SH-SY5Y (cell line): ENCODE data around the gene RGS11.

Experiments
- GATA2 ChIP-seq: IDR thresholded peaks from 2 replicates; pipeline ENCODE4 v1.6.1; 2011; ENCODE audit warnings: mild to moderate bottlenecking, low read depth, low read length
- GATA3 ChIP-seq: IDR thresholded peaks from 2 replicates; pipeline ENCODE4 v1.6.1; 2011; ENCODE audit warnings: low read depth, mild to moderate bottlenecking, low read length, moderate library complexity

GRCh38 chr16:296276-296675 is 20.5 kb upstream of the RGS11 start:
- no peak for TF ChIP-seq GATA2
- TF ChIP-seq GATA3: no peak
